ENCODE results near the gene NUDCD2. TPM values are rescaled to one million over a fixed set of nuclear protein-coding genes. Genes with fewer than 3 reads are reported as not detected.

The NUDCD2 gene
- total and polyA plus RNA-seq, 2 donors (not counting 3 experiments of a cell fraction or from before 2014, with no cell fraction given), result 3.9 to 50.3 TPM

- Histone ChIP-seq H3K4me1 (ENCODE audit: control insufficient read depth, extremely low read depth, insufficient read depth, low read length) (peaks cover 37% of the 10 kb centered on the region), H4K20me1 (replicated peaks; ENCODE audit: control insufficient read depth, extremely low read depth, insufficient read depth, low read length) (peaks cover 4% of the 10 kb centered on the region), H3K79me2 (ENCODE audit: control insufficient read depth, insufficient read depth, low read length) (peaks cover 54% of the 10 kb centered on the region), H3K36me3 (ENCODE audit: control insufficient read depth in 2 of 2, extremely low read depth in 1 of 2, insufficient read depth in 2 of 2, low read length in 2 of 2) (no peaks in the 10 kb centered on the region), H2AFZ (ENCODE audit: low read depth, low read length) (no peak overlapping the region), H3K9me3 (replicated peaks; ENCODE audit: control insufficient read depth, insufficient read depth, low read length) (no peaks in the 10 kb centered on the region), H3K9me1 (replicated peaks; ENCODE audit: control insufficient read depth, extremely low read depth, insufficient read depth, low read length) (no peaks in the 10 kb centered on the region), H3K27me3 (ENCODE audit: control insufficient read depth in 2 of 2, insufficient read depth in 2 of 2, low read length in 2 of 2) (no peaks in the 10 kb centered on the region), H3K4me2 (ENCODE audit: insufficient read depth, low read length) (peak overlapping the region; percentile 97), H3K9ac (replicated peaks; ENCODE audit: extremely low read depth, insufficient read depth, low read length) (peak overlapping the region; percentile 84), H3K4me3 (replicated peaks in 1 of 3; ENCODE audit: insufficient read depth in 1 of 3, low read depth in 1 of 3, low read length in 3 of 3) (peak overlapping the region; percentile 59 to 98 (median 72)), H3K27ac (ENCODE audit: insufficient read depth, low read depth, low read length) (peak overlapping the region; percentile 70)
- CTCF ChIA-PET, result interaction anchor here (1.0 to 1.5 kb wide), 4 partner anchors 28 to 65 kb away, joined by 3 to 15 read pairs (median 4); partner anchors contain the start of genes HMMR and NUDCD2
- DNase-seq (ENCODE audit: low read depth, low spot score) (no peak), FAIRE-seq (no peak)
- POLR2A ChIA-PET, result interaction anchor here (1.1 kb wide), 1 partner anchor 46 kb away, joined by 15 read pairs; the partner anchor contains the start of genes HMMR and NUDCD2
- TF ChIP-seq CTCF (IDR thresholded peaks at IDR 0.05; ENCODE audit: extremely low read depth in 1 of 2, insufficient read depth in 1 of 2, low read depth in 1 of 2, low read length in 2 of 2) (no peak), GATA2 (IDR thresholded peaks at IDR 0.05; ENCODE audit: insufficient read depth, insufficient read length, low read depth, low read length) (no peak), MYC (IDR thresholded peaks at IDR 0.05; ENCODE audit: low read depth, low read length) (no peak), EZH2 (IDR thresholded peaks at IDR 0.05; ENCODE audit: borderline replicate concordance, low read depth, low read length, severe bottlenecking) (no peak), POLR2AphosphoS5 (IDR thresholded peaks at IDR 0.05; ENCODE audit: insufficient read depth, low read depth, low read length) (no peak)
- intact Hi-C loops (cut with micrococcal nuclease) (loop anchor here (5.0 kb wide), 1 partner anchor 696 kb away; no protein-coding TSS in a partner anchor), dilution Hi-C loops (cut with MboI; ENCODE audit: extremely low pct_ligation_motif_present, low sequenced_read_pairs) (no loop called here)
- BruUV-seq (replicated peaks), result TSS peak; percentile 45
Observed at GRCh38 chr5:163506095-163506457, 46.2 kb upstream of the NUDCD2 start.

All from endothelial cell of umbilical vein (primary cell).